PC-9 (cell line): Measurements from ENCODE around the gene IFITM5. TPM values are rescaled to one million over a fixed set of nuclear protein-coding genes. Genes with fewer than 3 reads are reported as not detected.

Experiments
- BruUV-seq: library from RNA; stranded (reverse); fragments of 400-500 nt; replicated peaks from 2 replicates; lab custom pipeline; 2021; lab: Mats Ljungman, UMichigan
- CTCF ChIA-PET: fragments of 300-600 bp; sonication (Branson Sonifier 250); formaldehyde crosslinking; loops from one replicate; lab custom pipeline; 2022; ENCODE audit warnings: antibody characterized with exemption; lab: Charles Lee
- POLR2A ChIA-PET: fragments of 300-600 bp; sonication (Branson Sonifier 250); formaldehyde crosslinking; loops from one replicate; lab custom pipeline; 2022; ENCODE audit warnings: antibody characterized with exemption; ENCODE audit not compliant: unreplicated experiment; lab: Charles Lee
- DNase-seq, 2 experiments: peaks; one replicate each; pipeline versions ENCODE4 v3.0.0 to v3.0.0-alpha.2; 2015 to 2022; ENCODE audit warnings: mixed read lengths in 1 of 2
- H2AFZ ChIP-seq: fragments of 200-600 bp; sonication (generic); 2 replicates; pipeline ENCODE4 v1.8.1; 2017; ENCODE audit warnings: antibody characterized with exemption
- H3F3A ChIP-seq: fragments of 200-600 bp; sonication (generic); 2 replicates; pipeline ENCODE4 v1.8.1; 2017; ENCODE audit warnings: antibody characterized with exemption, mild to moderate bottlenecking, low read depth; ENCODE audit not compliant: insufficient read depth
- H3K27ac ChIP-seq: fragments of 200-600 bp; sonication (generic); 2 replicates; pipeline ENCODE4 v1.6.1; 2016; ENCODE audit warnings: mixed run types
- H3K27me3 ChIP-seq: fragments of 200-600 bp; sonication (generic); 2 replicates; pipeline ENCODE4 v1.6.1; 2016; ENCODE audit warnings: low read depth, mixed run types; ENCODE audit not compliant: insufficient read depth
- H3K36me3 ChIP-seq: fragments of 200-600 bp; sonication (generic); 2 replicates; pipeline ENCODE4 v1.6.1; 2016; ENCODE audit warnings: low read depth, mixed run types
- H3K4me1 ChIP-seq: fragments of 200-600 bp; sonication (generic); replicated peaks from 2 replicates; pipeline ENCODE4 v1.6.1; 2016; ENCODE audit warnings: mixed run types; ENCODE audit not compliant: insufficient read depth
- H3K4me2 ChIP-seq: fragments of 200-600 bp; sonication (generic); 2 replicates; pipeline ENCODE4 v1.6.1; 2017; ENCODE audit warnings: mixed run types
- H3K4me3 ChIP-seq: fragments of 200-600 bp; sonication (generic); 2 replicates; pipeline ENCODE4 v1.6.1; 2016; ENCODE audit warnings: mixed run types
- H3K79me2 ChIP-seq: fragments of 200-600 bp; sonication (generic); 2 replicates; pipeline ENCODE4 v1.6.1; 2017; ENCODE audit warnings: low read depth, mixed run types
- H3K9me2 ChIP-seq: fragments of 200-600 bp; sonication (generic); 2 replicates; pipeline ENCODE4 v1.8.1; 2017; ENCODE audit warnings: mild to moderate bottlenecking; ENCODE audit not compliant: insufficient read depth
- H3K9me3 ChIP-seq: fragments of 200-600 bp; sonication (generic); 2 replicates; pipeline ENCODE4 v1.8.1; 2016; ENCODE audit warnings: low read depth; ENCODE audit not compliant: insufficient read depth
- H4K20me1 ChIP-seq: fragments of 200-600 bp; sonication (generic); 2 replicates; pipeline ENCODE4 v1.8.1; 2017; ENCODE audit not compliant: insufficient read depth
- CTCF ChIP-seq: fragments of 200-600 bp; sonication (generic); conservative IDR thresholded peaks from 2 replicates; pipeline ENCODE4 v1.6.1; 2017; ENCODE audit warnings: mixed run types, antibody characterized with exemption, mild to moderate bottlenecking, moderate library complexity
- EZH2 ChIP-seq: fragments of 200-600 bp; sonication (generic); IDR thresholded peaks from 2 replicates; pipeline ENCODE4 v1.8.0; 2017; ENCODE audit warnings: antibody characterized with exemption, low read depth
- intact Hi-C: fragments of 100-400 bp; cut with micrococcal nuclease; formaldehyde crosslinking; loops from one replicate; pipeline ENCODE4 v1.10.0; 2022; ENCODE audit not compliant: unreplicated experiment
- total RNA-seq: library from RNA; stranded (reverse); gene quantifications from 2 replicates; pipeline ENCODE4 v1.2.3, GENCODE V29; 2021

The IFITM5 gene
- total RNA-seq, 1 experiment from 2014 or later: not detected

DNA sequence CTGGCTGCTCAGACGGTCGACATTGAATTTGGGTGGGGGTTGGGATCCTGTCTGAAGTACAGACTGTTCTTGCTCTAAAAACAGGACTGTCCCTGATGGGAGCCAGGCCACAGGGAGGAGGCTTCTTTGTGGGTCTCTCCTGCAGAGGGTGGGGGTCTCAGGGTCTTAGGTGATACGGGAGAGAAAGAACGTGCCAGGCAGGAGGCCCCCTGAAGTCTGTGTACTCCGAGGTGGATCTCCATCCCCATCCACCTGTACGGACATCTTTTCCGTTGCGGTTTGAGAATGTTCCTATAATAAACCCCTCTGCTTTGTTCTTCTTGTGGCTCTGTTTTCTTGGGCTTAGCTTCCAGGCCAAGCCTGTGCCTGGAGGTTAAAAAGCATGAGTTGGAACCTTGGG, 46.7 kb downstream of the IFITM5 start:
- DNase-seq: no peak
- H3K9me2 ChIP-seq: no peaks in the 10 kb centered on the region
- CTCF ChIA-PET: interaction anchor here (0.5 kb wide), 1 partner anchor 86 kb away, joined by 10 read pairs; no protein-coding TSS in a partner anchor
- intact Hi-C loops: no loop called here
- no peak overlapping the region for H2AFZ ChIP-seq
- no peak overlapping the region for H3K4me2 ChIP-seq
- H3F3A ChIP-seq: 0 out of 2 replicates have a peak, but pooled peaks cover 5% of the 10 kb centered on the region
- TF ChIP-seq CTCF: no peak
- no peak for TF ChIP-seq EZH2
- H3K27me3 ChIP-seq: no peaks in the 10 kb centered on the region
- H4K20me1 ChIP-seq: no peaks in the 10 kb centered on the region
- no peaks in the 10 kb centered on the region for H3K79me2 ChIP-seq
- no peak overlapping the region for H3K4me3 ChIP-seq
- POLR2A ChIA-PET: interaction anchor here (0.5 kb wide), 1 partner anchor 50 kb away, joined by 3 read pairs; no protein-coding TSS in a partner anchor
- no peak overlapping the region for H3K27ac ChIP-seq
- BruUV-seq: TSS peak; percentile 28
- H3K4me1 ChIP-seq: no peaks in the 10 kb centered on the region
- H3K9me3 ChIP-seq: no peaks in the 10 kb centered on the region
- H3K36me3 ChIP-seq: no peaks in the 10 kb centered on the region

DNA sequence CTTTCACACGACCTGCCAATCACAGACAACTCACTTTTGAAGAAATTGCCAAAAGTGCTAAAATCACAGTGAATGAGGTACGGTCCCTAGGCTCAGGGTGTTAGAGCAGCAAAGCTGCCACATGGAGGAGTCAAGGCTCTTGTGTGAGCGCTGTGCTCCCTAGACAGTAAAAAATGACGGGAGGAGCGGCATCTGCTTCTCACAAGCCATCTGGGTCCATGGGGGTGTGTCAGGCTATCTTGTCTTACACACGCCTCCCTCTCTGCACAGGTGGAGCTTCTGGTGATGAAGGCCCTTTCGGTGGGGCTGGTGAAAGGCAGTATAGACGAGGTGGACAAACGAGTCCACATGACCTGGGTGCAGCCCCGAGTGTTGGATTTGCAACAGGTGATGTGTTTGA, 47.8 kb downstream of the IFITM5 start:
- Histone ChIP-seq H3K4me1 (no peaks in the 10 kb centered on the region), H3K4me3 (no peak overlapping the region), H3K4me2 (no peak overlapping the region), H3K79me2 (no peaks in the 10 kb centered on the region), H3K27ac (no peak overlapping the region), H3K9me3 (no peaks in the 10 kb centered on the region), H3K36me3 (no peaks in the 10 kb centered on the region), H3K27me3 (no peaks in the 10 kb centered on the region), H2AFZ (no peak overlapping the region), H4K20me1 (no peaks in the 10 kb centered on the region), H3K9me2 (no peaks in the 10 kb centered on the region), H3F3A (0 out of 2 replicates have a peak, but pooled peaks cover 10% of the 10 kb centered on the region)
- TF ChIP-seq EZH2 (no peak), CTCF (no peak)
- ChIA-PET CTCF (no interaction called here), POLR2A (interaction anchor here (0.7 kb wide), 1 partner anchor 45 kb away, joined by 4 read pairs; the partner anchor contains the start of gene BET1L)
- DNase-seq: no peak
- intact Hi-C loops: no loop called here
- no TSS peak for BruUV-seq

DNA sequence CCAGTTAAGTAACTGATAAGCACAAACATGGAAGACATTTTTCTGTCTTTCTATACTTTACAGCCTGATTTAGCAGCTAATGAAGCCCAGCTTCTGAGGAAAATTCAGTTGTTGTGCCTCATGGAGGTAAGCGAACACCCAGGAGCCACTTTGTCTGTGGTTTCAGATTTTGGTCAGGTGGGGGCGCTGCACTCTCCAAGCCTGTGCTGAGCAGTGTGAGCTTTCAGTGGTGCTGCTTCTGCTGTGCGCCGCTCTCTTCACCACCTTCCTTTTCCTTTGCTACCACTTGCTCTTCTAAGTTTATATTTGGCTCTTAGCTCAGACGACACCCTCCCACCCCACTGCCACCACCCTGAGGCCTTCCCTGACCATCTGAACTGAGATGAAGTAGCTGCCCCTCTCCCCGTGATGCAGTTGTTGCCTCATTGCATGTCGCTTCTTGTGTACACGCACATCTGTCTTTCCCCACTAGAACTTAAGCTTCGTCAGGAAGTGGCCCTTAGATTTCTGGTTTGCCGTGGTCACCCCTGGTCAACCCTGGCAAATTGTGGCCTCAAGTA, 48.5 kb downstream of the IFITM5 start:
- peak; percentile 67 for TF ChIP-seq CTCF
- TF ChIP-seq EZH2: no peak
- Histone ChIP-seq H3K4me3 (no peak overlapping the region), H3K9me2 (no peaks in the 10 kb centered on the region), H4K20me1 (no peaks in the 10 kb centered on the region), H3K36me3 (no peaks in the 10 kb centered on the region), H3K4me1 (no peaks in the 10 kb centered on the region), H3K79me2 (no peaks in the 10 kb centered on the region), H3K27me3 (no peaks in the 10 kb centered on the region), H3K4me2 (no peak overlapping the region), H2AFZ (no peak overlapping the region), H3K27ac (no peak overlapping the region), H3F3A (0 out of 2 replicates have a peak, but pooled peaks cover 11% of the 10 kb centered on the region), H3K9me3 (no peaks in the 10 kb centered on the region)
- CTCF ChIA-PET: interaction anchor here (1.0 kb wide), 1 partner anchor 113 kb away, joined by 4 read pairs; no protein-coding TSS in a partner anchor
- no TSS peak for BruUV-seq
- POLR2A ChIA-PET: interaction anchor here (0.5 to 0.6 kb wide), 3 partner anchors 13 to 110 kb away, joined by 10 to 15 read pairs (median 11); no protein-coding TSS in a partner anchor
- intact Hi-C loops: no loop called here
- peak in 1 of 2 experiments; percentile 51 for DNase-seq
